HCT116 (cell line): Measurements from ENCODE around the gene ZNF594. TPM values are rescaled to one million over a fixed set of nuclear protein-coding genes. Genes with fewer than 3 reads are reported as not detected.

Source experiments
- ATAC-seq: fragments of 200-7000 bp; cut with Tn5 transposase; 2 replicates; pipeline ENCODE4 v1.9.1; 2020; ENCODE audit warnings: mild to moderate bottlenecking, moderate library complexity
- BruUV-seq: library from RNA; stranded (reverse); fragments of 400-500 nt; replicated peaks from 2 replicates; lab custom pipeline; 2021; lab: Mats Ljungman, UMichigan
- CTCF ChIA-PET: fragments of 300-600 bp; sonication (Branson Sonifier 250); formaldehyde crosslinking; loops from one replicate; lab custom pipeline; 2021; ENCODE audit warnings: antibody characterized with exemption; lab: Charles Lee
- POLR2A ChIA-PET: fragments of 300-600, 350-600 bp; sonication (Branson Sonifier 250); formaldehyde crosslinking; loops from one replicate; lab custom pipeline; 2021; ENCODE audit warnings: antibody characterized with exemption; lab: Charles Lee
- RAD21 ChIA-PET, 2 experiments: fragments of 300-600 bp; sonication (Branson Sonifier 250); formaldehyde crosslinking; loops; one replicate each; lab custom pipeline; 2023; ENCODE audit warnings: low total read pairs in 2 of 2; ENCODE audit not compliant: uncharacterized antibody in 2 of 2, unreplicated experiment in 2 of 2, low non-redundant PET in 1 of 2; lab: Charles Lee
- DNase-seq: peaks from one replicate; pipeline ENCODE4 v3.0.0-alpha.2; 2010; ENCODE audit warnings: low read depth, low spot score
- H2AFZ ChIP-seq: fragments of 200-600 bp; shearing (Covaris generic), sonication (generic); 2 replicates; pipeline ENCODE4 v1.6.1; 2017; ENCODE audit warnings: low read depth, mixed run types, mixed read lengths, antibody characterized with exemption, low read length; ENCODE audit not compliant: poor library complexity, severe bottlenecking
- H3K27ac ChIP-seq: 2 replicates; pipeline ENCODE4 v1.5.1; 2012; ENCODE audit warnings: low read depth, low read length
- H3K27me3 ChIP-seq: fragments of 200-600 bp; sonication (generic); 2 replicates; pipeline ENCODE4 v1.6.1; 2016; ENCODE audit warnings: mixed run types, low read length, mixed read lengths; ENCODE audit not compliant: insufficient read depth
- H3K36me3 ChIP-seq, 2 experiments: fragments of 200-500 bp in 1 of 2; fragments of 200-600 bp in 1 of 2; sonication (Bioruptor generic) in 1 of 2; sonication (generic) in 1 of 2; 2 replicates each; pipeline versions ENCODE4 v1.5.1 to v1.6.1; 2014 to 2016; ENCODE audit warnings: low read length in 2 of 2, inconsistent platforms in 1 of 2, mixed read lengths in 1 of 2, mixed run types in 1 of 2; ENCODE audit not compliant: insufficient read depth in 2 of 2, control insufficient read depth in 1 of 2
- H3K4me1 ChIP-seq, 2 experiments: fragments of 200-600 bp in 1 of 2; sonication (generic) in 1 of 2; 2 replicates each; pipeline versions ENCODE4 v1.5.1 to v1.6.1; 2012 to 2017; ENCODE audit warnings: low read length in 2 of 2, inconsistent platforms in 1 of 2, mild to moderate bottlenecking in 1 of 2, mixed read lengths in 1 of 2, mixed run types in 1 of 2, moderate library complexity in 1 of 2; ENCODE audit not compliant: insufficient read depth in 2 of 2, control insufficient read depth in 1 of 2
- H3K4me2 ChIP-seq: fragments of 200-600 bp; sonication (generic); 2 replicates; pipeline ENCODE4 v1.6.1; 2017; ENCODE audit warnings: mixed run types, low read length, mixed read lengths
- H3K4me3 ChIP-seq, 2 experiments: fragments of 200-600 bp in 1 of 2; sonication (generic) in 1 of 2; replicated peaks in 1 of 2; 2 replicates each; pipeline ENCODE4 v1.5.1; 2011 to 2016; ENCODE audit warnings: low read length in 2 of 2, control low read depth in 1 of 2, low read depth in 1 of 2, mild to moderate bottlenecking in 1 of 2, mixed read lengths in 1 of 2, mixed run types in 1 of 2
- H3K79me2 ChIP-seq: fragments of 200-600 bp; sonication (generic); 2 replicates; pipeline ENCODE4 v1.6.1; 2017; ENCODE audit warnings: mild to moderate bottlenecking, mixed run types, low read length, moderate library complexity, mixed read lengths; ENCODE audit not compliant: insufficient read depth
- H3K9ac ChIP-seq: fragments of 200-600 bp; sonication (generic); 2 replicates; pipeline ENCODE4 v1.6.1; 2016; ENCODE audit warnings: low read length, mixed read lengths
- H3K9me2 ChIP-seq: fragments of 200-600 bp; sonication (generic), shearing (Covaris generic); 2 replicates; pipeline ENCODE4 v1.6.1; 2017; ENCODE audit warnings: mixed run types, mild to moderate bottlenecking, moderate library complexity; ENCODE audit not compliant: insufficient read depth
- H3K9me3 ChIP-seq, 2 experiments: fragments of 200-500 bp in 1 of 2; fragments of 200-600 bp in 1 of 2; sonication (Bioruptor generic) in 1 of 2; sonication (generic) in 1 of 2; 2 replicates each; pipeline ENCODE4 v1.6.1; 2014 to 2017; ENCODE audit warnings: low read length in 2 of 2, mixed read lengths in 2 of 2, inconsistent platforms in 1 of 2, low read depth in 1 of 2, mild to moderate bottlenecking in 1 of 2, mixed run types in 1 of 2, moderate library complexity in 1 of 2; ENCODE audit not compliant: control insufficient read depth in 1 of 2, insufficient read depth in 1 of 2
- H4K20me1 ChIP-seq: fragments of 200-600 bp; sonication (generic), shearing (Covaris generic); 2 replicates; pipeline ENCODE4 v1.6.1; 2017; ENCODE audit warnings: mixed run types, mild to moderate bottlenecking, moderate library complexity; ENCODE audit not compliant: insufficient read depth
- ATF3 ChIP-seq: IDR thresholded peaks from 2 replicates; pipeline ENCODE4 v1.6.1; 2012
- CBX3 ChIP-seq: IDR thresholded peaks from 2 replicates; pipeline ENCODE4 v1.6.1; 2012; ENCODE audit warnings: low read depth
- CEBPB ChIP-seq: IDR thresholded peaks from 2 replicates; pipeline ENCODE4 v1.6.1; 2012; ENCODE audit warnings: low read depth
- CTCF ChIP-seq, 3 experiments: fragments of 200-600 bp in 1 of 3; sonication (generic) in 1 of 3; IDR thresholded peaks in 2 of 3; conservative IDR thresholded peaks in 1 of 3; 2 replicates each; pipeline ENCODE4 v1.5.1; 2012 to 2017; ENCODE audit warnings: low read depth in 2 of 3, low read length in 2 of 3, antibody characterized with exemption in 1 of 3, borderline replicate concordance in 1 of 3, control low read depth in 1 of 3, mild to moderate bottlenecking in 1 of 3, mixed read lengths in 1 of 3, mixed run types in 1 of 3, moderate library complexity in 1 of 3; ENCODE audit not compliant: insufficient read depth in 1 of 3
- EGR1 ChIP-seq: IDR thresholded peaks from 2 replicates; pipeline ENCODE4 v1.6.1; 2012; ENCODE audit warnings: low read depth
- ELF1 ChIP-seq: IDR thresholded peaks from 2 replicates; pipeline ENCODE4 v1.6.1; 2012; ENCODE audit warnings: low read depth, borderline replicate concordance
- EZH2phosphoT487 ChIP-seq: fragments of 200-600 bp; IDR thresholded peaks from 2 replicates; pipeline ENCODE4 v1.6.1; 2018; ENCODE audit warnings: antibody characterized with exemption, borderline replicate concordance
- FOSL1 ChIP-seq: IDR thresholded peaks from 2 replicates; pipeline ENCODE4 v1.6.1; 2012; ENCODE audit warnings: low read depth
- JUND ChIP-seq: IDR thresholded peaks from 2 replicates; pipeline ENCODE4 v1.6.1; 2012
- POLR2A ChIP-seq: IDR thresholded peaks from 2 replicates; pipeline ENCODE4 v1.7.0; 2011; ENCODE audit warnings: borderline replicate concordance; ENCODE audit not compliant: insufficient read depth, insufficient read length; ENCODE audit errors: extremely low read depth
- POLR2AphosphoS5 ChIP-seq: IDR thresholded peaks from 2 replicates; pipeline ENCODE4 v1.6.1; 2011; ENCODE audit warnings: mild to moderate bottlenecking, low read depth, low read length, moderate library complexity
- RAD21 ChIP-seq: IDR thresholded peaks from 2 replicates; pipeline ENCODE4 v1.6.1; 2012; ENCODE audit warnings: low read depth, mild to moderate bottlenecking
- REST ChIP-seq: IDR thresholded peaks from 2 replicates; pipeline ENCODE4 v1.6.1; 2012; ENCODE audit warnings: low read depth
- SIN3A ChIP-seq: IDR thresholded peaks from 2 replicates; pipeline ENCODE4 v1.6.1; 2012; ENCODE audit warnings: low read depth
- SP1 ChIP-seq: IDR thresholded peaks from 2 replicates; pipeline ENCODE4 v1.6.1; 2012; ENCODE audit warnings: low read depth
- SRF ChIP-seq: IDR thresholded peaks from 2 replicates; pipeline ENCODE4 v1.6.1; 2012; ENCODE audit warnings: low read depth
- TCF7L2 ChIP-seq: IDR thresholded peaks from 2 replicates; pipeline ENCODE4 v1.7.0; 2011; ENCODE audit warnings: borderline replicate concordance, inconsistent platforms; ENCODE audit not compliant: insufficient read depth, insufficient read length; ENCODE audit errors: extremely low read depth
- YY1 ChIP-seq: IDR thresholded peaks from 2 replicates; pipeline ENCODE4 v1.6.1; 2011; ENCODE audit warnings: low read length, low read depth, moderate library complexity, mild to moderate bottlenecking; ENCODE audit not compliant: insufficient replicate concordance; ENCODE audit errors: extremely low read depth
- ZBTB33 ChIP-seq: IDR thresholded peaks from 2 replicates; pipeline ENCODE4 v1.6.1; 2011; ENCODE audit warnings: mild to moderate bottlenecking, low read length, moderate library complexity; ENCODE audit not compliant: insufficient replicate concordance; ENCODE audit errors: extremely low read depth
- ZNF274 ChIP-seq: fragments of 200-500 bp; sonication (Bioruptor generic); IDR thresholded peaks from 2 replicates; pipeline ENCODE4 v1.6.1; 2014; ENCODE audit warnings: mild to moderate bottlenecking, low read depth, low read length, inconsistent platforms
- intact Hi-C: fragments of 100-400 bp; cut with micrococcal nuclease; formaldehyde crosslinking; loops from 2 replicates; pipeline ENCODE4 v1.10.0; 2022
- total RNA-seq: library from RNA; stranded (reverse); gene quantifications from one replicate; pipeline ENCODE4 v1.2.1, GENCODE V29; 2021; ENCODE audit not compliant: unreplicated experiment

The ZNF594 gene
- total RNA-seq, 1 experiment from 2014 or later = 8.3 TPM

- no peak overlapping the region for H3K27ac ChIP-seq
- ChIA-PET CTCF (no interaction called here), RAD21 (no interaction called here), POLR2A (no interaction called here)
- no peak overlapping the region for H3K9ac ChIP-seq
- no peaks in the 10 kb centered on the region for H3K79me2 ChIP-seq
- BruUV-seq = no TSS peak
- H3K9me3 ChIP-seq = no peaks in the 10 kb centered on the region
- H4K20me1 ChIP-seq = no peaks in the 10 kb centered on the region
- no peak overlapping the region for H3K4me2 ChIP-seq
- no peaks in the 10 kb centered on the region for H3K36me3 ChIP-seq
- TF ChIP-seq EZH2phosphoT487 (no peak), YY1 (no peak), ZNF274 (no peak), ZBTB33 (no peak), REST (no peak), ELF1 (no peak), TCF7L2 (no peak), JUND (no peak), SRF (no peak), CTCF (IDR thresholded peaks at IDR 0.05 in 2 of 3, conservative IDR thresholded peaks at IDR 0.05 in 1 of 3; ENCODE audit: borderline replicate concordance in 1 of 3, insufficient read depth in 1 of 3, low read depth in 2 of 3, low read length in 2 of 3) (no peak), POLR2AphosphoS5 (no peak), SP1 (no peak), FOSL1 (no peak), EGR1 (no peak), ATF3 (no peak), POLR2A (no peak), CEBPB (no peak), CBX3 (no peak), RAD21 (no peak), SIN3A (no peak)
- no peaks in the 10 kb centered on the region for H3K27me3 ChIP-seq
- no peak overlapping the region for H3K4me3 ChIP-seq
- no peak for DNase-seq
- no peaks in the 10 kb centered on the region for H3K9me2 ChIP-seq
- peaks cover 0 to 4% of the 10 kb centered on the region in 2 experiments; a peak in 1 of 4 replicates for H3K4me1 ChIP-seq
- intact Hi-C loops = no loop called here
- H2AFZ ChIP-seq = no peak overlapping the region
- no peak for ATAC-seq
These were observed 11.7 kb upstream of the ZNF594 start for GRCh38 chr17:5203178-5203907.
